Measurements from ENCODE around the gene KRTAP2-1. TPM values are rescaled to one million over a fixed set of nuclear protein-coding genes. Genes with fewer than 3 reads are reported as not detected.
"Not testable (repeated sequence)": the region's sequence is repeated elsewhere in the genome, so short reads cannot be mapped to it uniquely, and the experiment has no call there.

Gene KRTAP2-1
- total RNA-seq, 6 experiments from 2014 or later, result 0.38 TPM; not detected in 5

DNA sequence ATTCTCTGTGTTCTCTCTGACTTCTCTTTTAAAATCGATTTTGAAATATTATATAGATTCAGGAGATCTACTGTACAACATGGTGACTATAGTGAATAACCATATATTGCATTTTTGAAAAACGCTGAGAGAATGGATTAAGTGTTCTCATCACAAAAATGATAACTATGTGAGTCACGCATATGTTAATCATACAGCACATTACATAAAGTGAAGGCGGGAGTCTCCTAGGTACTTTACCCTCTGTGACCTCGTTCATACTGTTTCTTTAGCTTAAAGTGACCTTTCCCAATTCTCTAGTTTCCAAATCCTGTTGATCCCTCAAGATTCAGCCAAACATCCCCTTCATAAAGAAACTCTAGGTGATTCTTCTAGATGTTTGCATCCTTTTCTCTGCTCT, 44.3 kb downstream of the KRTAP2-1 start:
- no peaks in the 10 kb centered on the region for H3K27me3 Mint-ChIP-seq (ENCODE audit: insufficient read depth)
- H3K4me1 Mint-ChIP-seq (ENCODE audit: low read depth), result peaks cover 20% of the 10 kb centered on the region
- TF ChIP-seq, protein P1, sequence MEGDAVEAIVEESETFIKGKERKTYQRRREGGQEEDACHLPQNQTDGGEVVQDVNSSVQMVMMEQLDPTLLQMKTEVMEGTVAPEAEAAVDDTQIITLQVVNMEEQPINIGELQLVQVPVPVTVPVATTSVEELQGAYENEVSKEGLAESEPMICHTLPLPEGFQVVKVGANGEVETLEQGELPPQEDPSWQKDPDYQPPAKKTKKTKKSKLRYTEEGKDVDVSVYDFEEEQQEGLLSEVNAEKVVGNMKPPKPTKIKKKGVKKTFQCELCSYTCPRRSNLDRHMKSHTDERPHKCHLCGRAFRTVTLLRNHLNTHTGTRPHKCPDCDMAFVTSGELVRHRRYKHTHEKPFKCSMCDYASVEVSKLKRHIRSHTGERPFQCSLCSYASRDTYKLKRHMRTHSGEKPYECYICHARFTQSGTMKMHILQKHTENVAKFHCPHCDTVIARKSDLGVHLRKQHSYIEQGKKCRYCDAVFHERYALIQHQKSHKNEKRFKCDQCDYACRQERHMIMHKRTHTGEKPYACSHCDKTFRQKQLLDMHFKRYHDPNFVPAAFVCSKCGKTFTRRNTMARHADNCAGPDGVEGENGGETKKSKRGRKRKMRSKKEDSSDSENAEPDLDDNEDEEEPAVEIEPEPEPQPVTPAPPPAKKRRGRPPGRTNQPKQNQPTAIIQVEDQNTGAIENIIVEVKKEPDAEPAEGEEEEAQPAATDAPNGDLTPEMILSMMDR (IDR thresholded peaks at IDR 0.05), result no peak
- H3K27ac Mint-ChIP-seq, result peak overlapping the region; percentile 4; the same call in 1 of the 2 replicates
- no peaks in the 10 kb centered on the region for H3K36me3 Mint-ChIP-seq (ENCODE audit: low read depth)
- DNase-seq, result no peak
- no peak overlapping the region for H3K4me3 Mint-ChIP-seq
- no peaks in the 10 kb centered on the region for H3K9me3 Mint-ChIP-seq

GRCh38 chr17:41001795-41002194, 45.3 kb downstream of the KRTAP2-1 start:
- no peak overlapping the region for H3K27ac Mint-ChIP-seq
- no peaks in the 10 kb centered on the region for H3K9me3 Mint-ChIP-seq
- H3K4me3 Mint-ChIP-seq, result no peak overlapping the region
- H3K36me3 Mint-ChIP-seq (ENCODE audit: low read depth), result no peaks in the 10 kb centered on the region
- DNase-seq, result no peak
- no peaks in the 10 kb centered on the region; the same call in 1 of the 2 replicates for H3K27me3 Mint-ChIP-seq (ENCODE audit: insufficient read depth)
- TF ChIP-seq, protein P1 (IDR thresholded peaks at IDR 0.05), result no peak
- peaks cover 30% of the 10 kb centered on the region for H3K4me1 Mint-ChIP-seq (ENCODE audit: low read depth)

- DNase-seq; H3K27me3 Mint-ChIP-seq (ENCODE audit: insufficient read depth); H3K4me3 Mint-ChIP-seq; H3K36me3 Mint-ChIP-seq (ENCODE audit: low read depth); H3K27ac Mint-ChIP-seq; H3K9me3 Mint-ChIP-seq: not testable (repeated sequence)
- H3K4me1 Mint-ChIP-seq (ENCODE audit: low read depth), result peaks cover 33% of the 10 kb centered on the region
These were observed 47.6 kb downstream of the KRTAP2-1 start, which contains the start of gene KRTAP3-2 for GRCh38 chr17:40999563-40999962. TSS of gene KRTAP3-2 (minus strand) at chr17:40999906. CDS start at chr17:40999853, 53 bp downstream.

DNA sequence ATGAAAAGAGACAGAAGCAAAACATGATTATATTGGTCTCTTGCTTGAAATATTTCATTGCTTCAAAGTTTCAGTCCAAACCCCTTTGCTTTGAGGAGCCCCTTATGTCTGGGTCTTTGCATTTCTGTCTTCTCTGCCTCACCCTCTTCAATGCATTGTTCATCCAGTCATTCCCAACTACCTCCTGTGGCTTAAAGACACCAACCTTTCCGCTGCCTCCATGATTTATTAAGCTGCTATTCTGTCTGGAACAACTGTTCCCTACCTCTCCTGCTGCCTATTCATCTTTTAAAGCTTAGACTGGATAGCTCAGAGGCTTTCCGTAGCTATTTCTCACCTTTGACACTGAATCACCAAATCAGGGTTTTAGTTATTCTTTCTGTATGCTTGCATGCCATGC, 49.8 kb downstream of the KRTAP2-1 start:
- Mint-ChIP-seq H3K36me3 (ENCODE audit: low read depth) (no peaks in the 10 kb centered on the region), H3K4me3 (no peak overlapping the region), H3K9me3 (no peaks in the 10 kb centered on the region), H3K4me1 (ENCODE audit: low read depth) (peaks cover 22% of the 10 kb centered on the region), H3K27me3 (ENCODE audit: insufficient read depth) (no peaks in the 10 kb centered on the region; the same call in none of the 2 replicates), H3K27ac (no peak overlapping the region)
- TF ChIP-seq, protein P1 (IDR thresholded peaks at IDR 0.05), result no peak
- DNase-seq, result no peak

DNA sequence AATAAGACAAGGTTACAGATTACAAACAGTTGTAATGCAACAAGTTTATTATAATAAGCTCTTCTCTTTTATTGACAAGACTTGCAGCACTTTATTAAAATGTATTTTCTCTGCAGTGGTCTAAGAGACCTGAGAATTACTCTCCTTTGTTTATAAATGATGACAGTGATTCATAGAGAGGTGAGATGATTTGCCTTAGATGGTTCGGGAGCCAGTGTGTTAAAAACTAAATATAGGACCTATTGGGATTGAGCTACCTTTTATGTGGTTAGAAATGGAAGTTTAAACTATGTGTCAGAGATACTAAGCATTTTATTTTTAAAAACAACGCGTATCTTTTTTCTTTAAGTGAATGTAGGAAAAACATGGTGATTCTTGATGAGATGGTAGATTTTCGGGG, 50.3 kb downstream of the KRTAP2-1 start:
- no peaks in the 10 kb centered on the region for H3K9me3 Mint-ChIP-seq
- no peak overlapping the region for H3K4me3 Mint-ChIP-seq
- no peaks in the 10 kb centered on the region; the same call in none of the 2 replicates for H3K27me3 Mint-ChIP-seq (ENCODE audit: insufficient read depth)
- DNase-seq, result no peak
- peaks cover 20% of the 10 kb centered on the region for H3K4me1 Mint-ChIP-seq (ENCODE audit: low read depth)
- no peak overlapping the region for H3K27ac Mint-ChIP-seq
- TF ChIP-seq, protein P1 (IDR thresholded peaks at IDR 0.05), result no peak
- no peaks in the 10 kb centered on the region for H3K36me3 Mint-ChIP-seq (ENCODE audit: low read depth)

Other genes starting within 250 kb of the KRTAP2-1 start
- not detected for gene KRT28, start 247.4 kb downstream of the KRTAP2-1 start, total RNA-seq (2021; fragmentation: NEBNext Ultra II Directional; extraction: Animal tissue kit (Norgen Biotek cat#: 25700))
- gene KRT10, start 224.7 kb downstream of the KRTAP2-1 start, total RNA-seq (2021; fragmentation: NEBNext Ultra II Directional; extraction: Animal tissue kit (Norgen Biotek cat#: 25700)), result 10 to 100 TPM; 61.4 to 71.0 (median 65.3) TPM
- gene KRT12, start 180.1 kb downstream of the KRTAP2-1 start, total RNA-seq (2021; fragmentation: NEBNext Ultra II Directional; extraction: Animal tissue kit (Norgen Biotek cat#: 25700)), result not detected
- gene KRT20, start 162.1 kb downstream of the KRTAP2-1 start, total RNA-seq (2021; fragmentation: NEBNext Ultra II Directional; extraction: Animal tissue kit (Norgen Biotek cat#: 25700)), result not detected
- gene KRT23, start 109.7 kb downstream of the KRTAP2-1 start, total RNA-seq (2021; fragmentation: NEBNext Ultra II Directional; extraction: Animal tissue kit (Norgen Biotek cat#: 25700)), result under 1 TPM in 1 of 6 experiments, not detected in 5; 0.14 TPM
- gene KRT39, start 80.4 kb downstream of the KRTAP2-1 start, total RNA-seq (2021; fragmentation: NEBNext Ultra II Directional; extraction: Animal tissue kit (Norgen Biotek cat#: 25700)), result not detected
- not detected for gene KRT40, start 63.0 kb downstream of the KRTAP2-1 start, total RNA-seq (2021; fragmentation: NEBNext Ultra II Directional; extraction: Animal tissue kit (Norgen Biotek cat#: 25700))
- not detected for gene KRTAP3-3, start 53.2 kb downstream of the KRTAP2-1 start, total RNA-seq (2021; fragmentation: NEBNext Ultra II Directional; extraction: Animal tissue kit (Norgen Biotek cat#: 25700))
- not detected for gene KRTAP3-2, start 47.4 kb downstream of the KRTAP2-1 start, total RNA-seq (2021; fragmentation: NEBNext Ultra II Directional; extraction: Animal tissue kit (Norgen Biotek cat#: 25700))
- gene KRTAP3-1, start 38.2 kb downstream of the KRTAP2-1 start, total RNA-seq (2021; fragmentation: NEBNext Ultra II Directional; extraction: Animal tissue kit (Norgen Biotek cat#: 25700)), result 10 to 100 TPM in 1 of 6 experiments, 1 to 10 TPM in 5; 2.5 to 10.2 (median 3.3) TPM
- gene KRTAP1-5, start 20.1 kb downstream of the KRTAP2-1 start, total RNA-seq (2021; fragmentation: NEBNext Ultra II Directional; extraction: Animal tissue kit (Norgen Biotek cat#: 25700)), result 100 to 1,000 TPM in 1 of 6 experiments, 10 to 100 TPM in 5; 61.6 to 114 (median 76.8) TPM
- not detected for gene KRTAP1-4, start 17.1 kb downstream of the KRTAP2-1 start, total RNA-seq (2021; fragmentation: NEBNext Ultra II Directional; extraction: Animal tissue kit (Norgen Biotek cat#: 25700))
- gene KRTAP1-3, start 12.4 kb downstream of the KRTAP2-1 start, total RNA-seq (2021; fragmentation: NEBNext Ultra II Directional; extraction: Animal tissue kit (Norgen Biotek cat#: 25700)), result not detected
- 1 to 10 TPM in 1 of 6 experiments, under 1 TPM in 5; 0.21 to 1.1 (median 0.50) TPM for gene KRTAP1-1, start 5.9 kb downstream of the KRTAP2-1 start, total RNA-seq (2021; fragmentation: NEBNext Ultra II Directional; extraction: Animal tissue kit (Norgen Biotek cat#: 25700))
- under 1 TPM in 4 of 6 experiments, not detected in 2; 0.46 to 0.96 (median 0.53) TPM for gene KRTAP2-2, start 7.9 kb upstream of the KRTAP2-1 start, total RNA-seq (2021; fragmentation: NEBNext Ultra II Directional; extraction: Animal tissue kit (Norgen Biotek cat#: 25700))
- gene KRTAP2-3, start 12.8 kb upstream of the KRTAP2-1 start, total RNA-seq (2021; fragmentation: NEBNext Ultra II Directional; extraction: Animal tissue kit (Norgen Biotek cat#: 25700)), result 100 to 1,000 TPM in 1 of 6 experiments, 10 to 100 TPM in 5; 30.3 to 105 (median 44.4) TPM
- gene KRTAP2-4, start 18.6 kb upstream of the KRTAP2-1 start, total RNA-seq (2021; fragmentation: NEBNext Ultra II Directional; extraction: Animal tissue kit (Norgen Biotek cat#: 25700)), result not detected
- gene KRTAP4-7, start 36.8 kb upstream of the KRTAP2-1 start, total RNA-seq (2021; fragmentation: NEBNext Ultra II Directional; extraction: Animal tissue kit (Norgen Biotek cat#: 25700)), result not detected
- not detected for gene KRTAP4-8, start 50.8 kb upstream of the KRTAP2-1 start, total RNA-seq (2021; fragmentation: NEBNext Ultra II Directional; extraction: Animal tissue kit (Norgen Biotek cat#: 25700))
- not detected for gene KRTAP4-16, start 54.9 kb upstream of the KRTAP2-1 start, total RNA-seq (2021; fragmentation: NEBNext Ultra II Directional; extraction: Animal tissue kit (Norgen Biotek cat#: 25700))
- gene KRTAP4-9, start 58.1 kb upstream of the KRTAP2-1 start, total RNA-seq (2021; fragmentation: NEBNext Ultra II Directional; extraction: Animal tissue kit (Norgen Biotek cat#: 25700)), result under 1 TPM in 2 of 6 experiments, not detected in 4; 0.85 to 0.90 TPM
- gene KRTAP4-11, start 71.1 kb upstream of the KRTAP2-1 start, total RNA-seq (2021; fragmentation: NEBNext Ultra II Directional; extraction: Animal tissue kit (Norgen Biotek cat#: 25700)), result not detected
- gene KRTAP4-12, start 76.9 kb upstream of the KRTAP2-1 start, total RNA-seq (2021; fragmentation: NEBNext Ultra II Directional; extraction: Animal tissue kit (Norgen Biotek cat#: 25700)), result 1 to 10 TPM; 6.1 to 8.4 (median 6.7) TPM
- gene KRTAP4-6, start 93.2 kb upstream of the KRTAP2-1 start, total RNA-seq (2021; fragmentation: NEBNext Ultra II Directional; extraction: Animal tissue kit (Norgen Biotek cat#: 25700)), result not detected
- gene KRTAP4-5, start 102.5 kb upstream of the KRTAP2-1 start, total RNA-seq (2021; fragmentation: NEBNext Ultra II Directional; extraction: Animal tissue kit (Norgen Biotek cat#: 25700)), result not detected
- gene KRTAP4-4, start 113.4 kb upstream of the KRTAP2-1 start, total RNA-seq (2021; fragmentation: NEBNext Ultra II Directional; extraction: Animal tissue kit (Norgen Biotek cat#: 25700)), result not detected
- gene KRTAP4-3, start 120.9 kb upstream of the KRTAP2-1 start, total RNA-seq (2021; fragmentation: NEBNext Ultra II Directional; extraction: Animal tissue kit (Norgen Biotek cat#: 25700)), result not detected
- gene KRTAP4-2, start 130.9 kb upstream of the KRTAP2-1 start, total RNA-seq (2021; fragmentation: NEBNext Ultra II Directional; extraction: Animal tissue kit (Norgen Biotek cat#: 25700)), result not detected
- gene KRTAP4-1, start 137.6 kb upstream of the KRTAP2-1 start, total RNA-seq (2021; fragmentation: NEBNext Ultra II Directional; extraction: Animal tissue kit (Norgen Biotek cat#: 25700)), result not detected
- gene KRTAP9-1, start 142.6 kb upstream of the KRTAP2-1 start, total RNA-seq (2021; fragmentation: NEBNext Ultra II Directional; extraction: Animal tissue kit (Norgen Biotek cat#: 25700)), result not detected
- not detected for gene KRTAP9-2, start 179.3 kb upstream of the KRTAP2-1 start, total RNA-seq (2021; fragmentation: NEBNext Ultra II Directional; extraction: Animal tissue kit (Norgen Biotek cat#: 25700))
- gene KRTAP9-3, start 185.1 kb upstream of the KRTAP2-1 start, total RNA-seq (2021; fragmentation: NEBNext Ultra II Directional; extraction: Animal tissue kit (Norgen Biotek cat#: 25700)), result not detected
- not detected for gene KRTAP9-8, start 190.7 kb upstream of the KRTAP2-1 start, total RNA-seq (2021; fragmentation: NEBNext Ultra II Directional; extraction: Animal tissue kit (Norgen Biotek cat#: 25700))
- gene KRTAP9-4, start 202.4 kb upstream of the KRTAP2-1 start, total RNA-seq (2021; fragmentation: NEBNext Ultra II Directional; extraction: Animal tissue kit (Norgen Biotek cat#: 25700)), result not detected
- gene KRTAP9-9, start 208.1 kb upstream of the KRTAP2-1 start, total RNA-seq (2021; fragmentation: NEBNext Ultra II Directional; extraction: Animal tissue kit (Norgen Biotek cat#: 25700)), result not detected
- not detected for gene KRTAP9-6, start 218.1 kb upstream of the KRTAP2-1 start, total RNA-seq (2021; fragmentation: NEBNext Ultra II Directional; extraction: Animal tissue kit (Norgen Biotek cat#: 25700))
- not detected for gene KRTAP9-7, start 228.4 kb upstream of the KRTAP2-1 start, total RNA-seq (2021; fragmentation: NEBNext Ultra II Directional; extraction: Animal tissue kit (Norgen Biotek cat#: 25700))

Measured in HFFc6 (cell line).